HL-60 (cell line): ENCODE measurements around the gene DNLZ.

Source experiments
- DNase-seq, 2 experiments: peaks; one replicate each; pipeline ENCODE4 v3.0.0-alpha.2; 2010 to 2020; ENCODE audit warnings: low read depth in 1 of 2, low spot score in 1 of 2
- H3K27ac ChIP-seq: fragments of 250-450 bp; sonication (Bioruptor Pico); replicated peaks from 2 replicates; pipeline ENCODE4 v1.5.1; 2020; ENCODE audit warnings: mild to moderate bottlenecking, moderate library complexity
- H3K27me3 ChIP-seq: fragments of 250-450 bp; sonication (Bioruptor Pico); 2 replicates; pipeline ENCODE4 v1.5.1; 2021; ENCODE audit warnings: mild to moderate bottlenecking, moderate library complexity; ENCODE audit not compliant: insufficient read depth, poor library complexity, severe bottlenecking
- H3K4me3 ChIP-seq: replicated peaks from 2 replicates; pipeline ENCODE4 v1.5.1; 2011; ENCODE audit warnings: mild to moderate bottlenecking, control low read depth, low read length; ENCODE audit not compliant: insufficient read depth
- GABPA ChIP-seq: IDR thresholded peaks from 2 replicates; pipeline ENCODE4 v1.6.1; 2012; ENCODE audit warnings: low read depth
- POLR2AphosphoS5 ChIP-seq: IDR thresholded peaks from 2 replicates; pipeline ENCODE4 v1.6.1; 2012; ENCODE audit warnings: low read depth
- SPI1 ChIP-seq: IDR thresholded peaks from 2 replicates; pipeline ENCODE4 v1.6.1; 2012; ENCODE audit warnings: low read depth, mild to moderate bottlenecking, borderline replicate concordance
- TF ChIP-seq, protein P1 (sequence below): IDR thresholded peaks from one replicate; pipeline ENCODE4 v1.5.1; 2011; ENCODE audit warnings: low read length, control low read depth, inconsistent platforms; ENCODE audit not compliant: insufficient read depth
- TF ChIP-seq, protein P2 (sequence below): IDR thresholded peaks from 2 replicates; pipeline ENCODE4 v1.6.1; 2012; ENCODE audit warnings: low read depth; ENCODE audit not compliant: insufficient replicate concordance

Gene DNLZ

DNA sequence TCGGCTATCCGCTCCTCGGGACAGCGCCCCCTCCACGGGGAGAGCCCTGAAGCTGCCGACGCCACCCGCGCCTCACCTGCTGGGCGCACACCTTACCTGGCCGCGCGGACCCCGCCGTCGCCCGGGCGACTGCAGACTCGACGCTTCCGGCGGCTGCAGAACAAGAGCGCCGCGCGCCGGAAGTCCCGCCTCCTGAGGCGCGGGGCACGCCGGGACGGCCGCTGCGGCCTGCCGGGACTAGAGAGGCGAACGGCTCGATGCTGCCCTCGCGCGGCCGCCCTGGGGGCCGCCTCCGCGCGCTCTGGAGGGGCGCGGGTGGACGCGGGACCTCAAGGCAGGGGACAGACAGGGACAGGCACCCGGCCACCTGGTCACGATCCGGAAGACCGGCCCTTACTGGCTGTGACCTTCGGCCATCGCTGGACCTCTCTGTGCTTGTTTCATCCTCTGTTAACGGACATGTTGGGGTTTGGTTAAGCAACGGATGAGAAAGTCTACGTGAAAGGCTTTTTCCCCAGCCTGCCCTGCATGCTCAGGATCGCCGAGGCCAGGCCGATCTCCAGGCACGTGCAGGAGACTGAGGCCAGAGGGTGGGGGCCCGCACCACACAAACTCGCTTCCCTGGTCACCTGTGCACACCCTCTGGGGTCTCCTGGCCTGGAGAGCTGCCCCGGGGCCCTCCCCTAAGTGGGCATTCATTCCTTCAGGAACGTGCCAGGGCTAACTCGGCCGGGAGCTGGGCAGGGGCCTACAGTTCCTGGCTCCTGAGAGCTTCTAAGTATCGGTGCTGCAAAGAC is 36.7 kb upstream of the DNLZ start, which contains the start of gene SNAPC4:
Gene SNAPC4 (minus strand): TSS at position 133 of the 797 bp plus-strand sequence. CDS start 1,742 bp downstream, outside the sequence.
- Histone ChIP-seq H3K4me3 (peak within 1 kb of the TSS; percentile 82), H3K27ac (peak within 1 kb of the TSS; percentile 65), H3K27me3 (no peaks in the 10 kb centered on the region)
- DNase-seq = peak; percentile 83 to 84
- TF ChIP-seq, protein P1, sequence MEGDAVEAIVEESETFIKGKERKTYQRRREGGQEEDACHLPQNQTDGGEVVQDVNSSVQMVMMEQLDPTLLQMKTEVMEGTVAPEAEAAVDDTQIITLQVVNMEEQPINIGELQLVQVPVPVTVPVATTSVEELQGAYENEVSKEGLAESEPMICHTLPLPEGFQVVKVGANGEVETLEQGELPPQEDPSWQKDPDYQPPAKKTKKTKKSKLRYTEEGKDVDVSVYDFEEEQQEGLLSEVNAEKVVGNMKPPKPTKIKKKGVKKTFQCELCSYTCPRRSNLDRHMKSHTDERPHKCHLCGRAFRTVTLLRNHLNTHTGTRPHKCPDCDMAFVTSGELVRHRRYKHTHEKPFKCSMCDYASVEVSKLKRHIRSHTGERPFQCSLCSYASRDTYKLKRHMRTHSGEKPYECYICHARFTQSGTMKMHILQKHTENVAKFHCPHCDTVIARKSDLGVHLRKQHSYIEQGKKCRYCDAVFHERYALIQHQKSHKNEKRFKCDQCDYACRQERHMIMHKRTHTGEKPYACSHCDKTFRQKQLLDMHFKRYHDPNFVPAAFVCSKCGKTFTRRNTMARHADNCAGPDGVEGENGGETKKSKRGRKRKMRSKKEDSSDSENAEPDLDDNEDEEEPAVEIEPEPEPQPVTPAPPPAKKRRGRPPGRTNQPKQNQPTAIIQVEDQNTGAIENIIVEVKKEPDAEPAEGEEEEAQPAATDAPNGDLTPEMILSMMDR = peak; percentile 70
- TF ChIP-seq GABPA (peak; percentile 90), POLR2AphosphoS5 (peak; percentile 35; the same call in 1 of the 2 replicates), SPI1 (no peak)
- TF ChIP-seq, protein P2, sequence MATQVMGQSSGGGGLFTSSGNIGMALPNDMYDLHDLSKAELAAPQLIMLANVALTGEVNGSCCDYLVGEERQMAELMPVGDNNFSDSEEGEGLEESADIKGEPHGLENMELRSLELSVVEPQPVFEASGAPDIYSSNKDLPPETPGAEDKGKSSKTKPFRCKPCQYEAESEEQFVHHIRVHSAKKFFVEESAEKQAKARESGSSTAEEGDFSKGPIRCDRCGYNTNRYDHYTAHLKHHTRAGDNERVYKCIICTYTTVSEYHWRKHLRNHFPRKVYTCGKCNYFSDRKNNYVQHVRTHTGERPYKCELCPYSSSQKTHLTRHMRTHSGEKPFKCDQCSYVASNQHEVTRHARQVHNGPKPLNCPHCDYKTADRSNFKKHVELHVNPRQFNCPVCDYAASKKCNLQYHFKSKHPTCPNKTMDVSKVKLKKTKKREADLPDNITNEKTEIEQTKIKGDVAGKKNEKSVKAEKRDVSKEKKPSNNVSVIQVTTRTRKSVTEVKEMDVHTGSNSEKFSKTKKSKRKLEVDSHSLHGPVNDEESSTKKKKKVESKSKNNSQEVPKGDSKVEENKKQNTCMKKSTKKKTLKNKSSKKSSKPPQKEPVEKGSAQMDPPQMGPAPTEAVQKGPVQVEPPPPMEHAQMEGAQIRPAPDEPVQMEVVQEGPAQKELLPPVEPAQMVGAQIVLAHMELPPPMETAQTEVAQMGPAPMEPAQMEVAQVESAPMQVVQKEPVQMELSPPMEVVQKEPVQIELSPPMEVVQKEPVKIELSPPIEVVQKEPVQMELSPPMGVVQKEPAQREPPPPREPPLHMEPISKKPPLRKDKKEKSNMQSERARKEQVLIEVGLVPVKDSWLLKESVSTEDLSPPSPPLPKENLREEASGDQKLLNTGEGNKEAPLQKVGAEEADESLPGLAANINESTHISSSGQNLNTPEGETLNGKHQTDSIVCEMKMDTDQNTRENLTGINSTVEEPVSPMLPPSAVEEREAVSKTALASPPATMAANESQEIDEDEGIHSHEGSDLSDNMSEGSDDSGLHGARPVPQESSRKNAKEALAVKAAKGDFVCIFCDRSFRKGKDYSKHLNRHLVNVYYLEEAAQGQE = peak; percentile 45

DNA sequence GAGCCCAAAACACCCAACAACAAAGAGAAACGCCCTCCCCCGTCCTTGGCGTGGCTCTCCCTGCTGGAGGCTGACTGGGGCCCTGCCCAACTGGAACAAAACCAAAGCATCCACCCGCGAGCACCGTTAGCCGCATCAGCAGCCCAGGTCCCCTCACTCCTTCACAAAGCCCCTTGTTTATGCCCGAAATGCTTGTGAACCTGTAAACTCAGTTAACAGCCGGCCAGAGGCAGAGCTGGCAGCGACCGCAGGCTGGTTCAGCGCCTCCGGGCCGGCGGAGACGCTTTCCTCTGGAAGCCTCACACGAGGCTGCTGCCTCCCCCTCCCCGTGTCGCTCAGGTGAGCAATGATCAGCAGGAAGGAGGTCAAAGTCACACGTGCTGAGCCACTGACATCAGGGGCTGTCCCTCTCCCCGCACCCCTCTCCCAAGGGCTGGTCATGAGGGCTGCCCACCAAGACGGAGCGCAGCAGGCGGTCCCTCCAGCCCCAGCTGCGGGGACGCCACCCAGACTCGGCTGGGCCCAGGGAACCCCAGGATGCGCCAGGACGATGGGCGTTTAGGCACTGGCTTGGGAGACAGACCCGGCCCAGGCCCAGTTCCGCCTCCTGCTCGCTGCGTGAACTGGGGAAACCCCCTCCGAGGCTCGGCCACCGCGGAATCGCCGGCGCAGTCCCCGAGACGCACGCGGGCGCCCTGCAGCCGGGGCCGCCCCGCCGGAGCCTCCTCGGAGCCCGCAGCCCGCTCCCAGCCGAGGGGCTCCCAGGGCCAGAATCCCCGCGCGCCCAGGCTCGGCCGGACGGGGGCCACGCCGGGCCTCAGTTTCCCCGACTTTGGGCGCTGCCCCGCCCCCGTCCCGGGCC is 35.9 kb upstream of the DNLZ start:
- TF ChIP-seq SPI1 = no peak

GRCh38 chr9:136398286-136398685 is 34.7 kb upstream of the DNLZ start:
- H3K4me3 ChIP-seq = peak overlapping the region; percentile 82
- H3K27ac ChIP-seq = no peak overlapping the region; the same call in 1 of the 2 replicates

More for the DNA sequence above, 35.9 kb upstream of the DNLZ start:
- Histone ChIP-seq H3K4me3 (peak overlapping the region; percentile 82), H3K27ac (peak overlapping the region; percentile 65), H3K27me3 (no peaks in the 10 kb centered on the region)
- DNase-seq = no peak

More at GRCh38 chr9:136398286-136398685, 34.7 kb upstream of the DNLZ start:
- DNase-seq = no peak
- no peak for TF ChIP-seq GABPA
- TF ChIP-seq SPI1 = no peak
- TF ChIP-seq POLR2AphosphoS5 = no peak
- TF ChIP-seq, protein P2 = no peak
- TF ChIP-seq, protein P1 = no peak
- no peaks in the 10 kb centered on the region for H3K27me3 ChIP-seq
